NT2/D1 (cell line): Measurements from ENCODE around the gene RIPPLY2.

Experiments
- YY1 ChIP-seq: IDR thresholded peaks from 2 replicates; pipeline ENCODE4 v1.6.1; 2011; ENCODE audit not compliant: insufficient read length, insufficient read depth
- ZNF274 ChIP-seq: IDR thresholded peaks from 2 replicates; pipeline ENCODE4 v1.6.1; 2011; ENCODE audit warnings: mild to moderate bottlenecking, low read depth, low read length

DNA sequence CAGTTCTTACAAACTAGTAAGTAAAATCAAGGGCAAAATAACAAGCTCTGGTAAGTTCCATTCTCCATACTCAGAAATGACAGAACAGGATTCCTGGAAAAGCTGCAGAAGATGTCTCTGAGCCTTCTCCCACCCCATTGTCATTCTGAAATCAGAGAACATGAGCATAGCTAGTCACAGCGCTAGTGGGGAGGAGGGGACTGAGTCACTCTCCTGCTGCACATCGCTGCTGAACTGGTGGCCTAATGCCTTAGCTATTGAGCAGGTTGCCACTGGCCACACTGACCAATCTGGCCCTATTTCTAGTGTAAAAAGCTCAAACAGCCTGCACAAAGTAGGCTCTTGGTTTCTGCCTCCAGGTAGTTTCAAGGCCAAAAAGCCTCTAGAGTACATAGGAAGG lies 26.1 kb upstream of the RIPPLY2 start:
- TF ChIP-seq ZNF274 (no peak), YY1 (no peak)
